Activated effector memory CD4-positive, alpha-beta T cell treated with anti-CD3 and anti-CD28 coated beads, Interleukin-2, amount 50 U/mL, for 16 hours (primary cell): Measurements from ENCODE around the gene KCNG4.
"Not testable (repeated sequence)": the region's sequence is repeated elsewhere in the genome, so short reads cannot be mapped to it uniquely, and the experiment has no call there.

Source experiments
- DNase-seq: peaks from one replicate; pipeline ENCODE4 v3.0.0-alpha.2; 2020

The KCNG4 gene

DNA sequence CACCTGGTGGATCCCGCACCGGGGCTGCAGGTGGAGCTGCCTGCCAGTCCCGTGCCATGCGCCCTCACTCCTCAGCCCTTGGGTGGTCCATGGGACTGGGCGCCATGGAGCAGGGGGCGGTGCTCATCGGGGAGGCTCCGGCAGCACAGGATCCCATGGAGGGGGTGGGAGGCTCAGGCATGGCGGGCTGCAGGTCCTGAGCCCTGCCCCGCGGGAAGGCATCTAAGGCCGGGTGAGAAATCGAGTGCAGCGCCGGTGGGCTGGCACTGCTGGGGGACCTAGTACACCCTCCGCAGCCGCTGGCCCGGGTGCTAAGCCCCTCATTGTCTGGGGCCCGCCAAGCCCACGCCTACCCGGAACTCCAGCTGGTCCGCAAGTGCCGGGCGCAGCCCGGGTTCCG, 35.3 kb downstream of the KCNG4 start:
- not testable (repeated sequence) for DNase-seq

- DNase-seq: no peak
Measured at GRCh38 chr16:84199861-84200260, 40.0 kb downstream of the KCNG4 start.

GRCh38 chr16:84199097-84199496, 40.7 kb downstream of the KCNG4 start:
- DNase-seq: no peak

DNA sequence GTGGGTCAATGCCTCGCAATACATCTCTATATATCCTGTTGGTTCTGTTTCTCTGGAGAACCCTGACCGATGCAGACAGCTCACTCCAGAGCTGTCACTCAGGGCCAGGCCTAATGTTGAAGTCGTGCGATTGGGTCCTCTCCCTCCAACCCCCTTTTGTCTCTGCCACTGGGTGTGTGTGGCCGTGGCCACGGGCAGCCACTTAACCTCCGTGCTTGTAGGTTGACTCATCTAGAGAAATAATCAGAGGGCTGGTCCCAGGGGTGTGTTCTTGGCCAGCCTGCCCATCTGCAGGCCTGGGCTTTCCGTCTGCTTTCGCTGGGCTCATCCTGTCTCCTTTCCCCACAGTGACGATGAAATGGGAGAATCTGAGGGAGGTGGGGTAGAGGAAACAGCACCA, 41.4 kb downstream of the KCNG4 start:
- DNase-seq: no peak

- DNase-seq: no peak
Measured at GRCh38 chr16:84197466-84198128, 42.2 kb downstream of the KCNG4 start.

DNA sequence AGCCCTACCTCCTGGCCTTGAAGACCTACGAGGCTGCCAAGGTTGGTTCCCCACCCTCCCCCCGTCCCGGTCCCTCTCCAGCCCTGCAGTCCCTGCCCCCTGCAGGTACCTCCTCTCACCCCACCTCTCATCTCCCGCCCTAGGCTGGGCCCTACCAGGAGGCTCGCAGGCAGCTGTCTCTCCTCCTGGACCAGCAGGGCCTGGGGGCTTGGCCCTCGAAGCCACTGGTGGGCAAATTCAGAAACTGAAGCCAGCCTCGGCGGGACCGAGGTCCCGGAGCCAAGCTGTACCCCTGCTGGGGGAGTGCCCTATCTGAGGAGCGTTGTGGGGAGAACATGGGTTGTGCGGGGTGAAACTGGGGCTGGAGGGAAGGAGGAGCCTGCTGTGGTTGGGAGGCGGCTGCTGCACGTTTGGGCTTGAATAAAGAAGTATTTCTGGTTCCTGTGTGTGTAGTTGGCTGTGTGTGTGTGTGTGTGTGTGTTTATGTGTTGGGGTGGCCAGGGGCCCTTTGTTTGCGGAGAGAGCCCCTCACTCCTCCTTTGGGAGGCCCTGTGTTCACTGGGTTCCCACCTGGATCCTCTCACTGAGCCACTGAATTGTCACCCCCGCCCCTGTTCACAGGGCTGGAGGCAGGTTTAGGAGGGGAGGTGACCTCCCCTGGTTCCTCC, 43.0 kb downstream of the KCNG4 start:
- no peak for DNase-seq

- no peak for DNase-seq
Measured at GRCh38 chr16:84196101-84196500, 43.7 kb downstream of the KCNG4 start.

DNA sequence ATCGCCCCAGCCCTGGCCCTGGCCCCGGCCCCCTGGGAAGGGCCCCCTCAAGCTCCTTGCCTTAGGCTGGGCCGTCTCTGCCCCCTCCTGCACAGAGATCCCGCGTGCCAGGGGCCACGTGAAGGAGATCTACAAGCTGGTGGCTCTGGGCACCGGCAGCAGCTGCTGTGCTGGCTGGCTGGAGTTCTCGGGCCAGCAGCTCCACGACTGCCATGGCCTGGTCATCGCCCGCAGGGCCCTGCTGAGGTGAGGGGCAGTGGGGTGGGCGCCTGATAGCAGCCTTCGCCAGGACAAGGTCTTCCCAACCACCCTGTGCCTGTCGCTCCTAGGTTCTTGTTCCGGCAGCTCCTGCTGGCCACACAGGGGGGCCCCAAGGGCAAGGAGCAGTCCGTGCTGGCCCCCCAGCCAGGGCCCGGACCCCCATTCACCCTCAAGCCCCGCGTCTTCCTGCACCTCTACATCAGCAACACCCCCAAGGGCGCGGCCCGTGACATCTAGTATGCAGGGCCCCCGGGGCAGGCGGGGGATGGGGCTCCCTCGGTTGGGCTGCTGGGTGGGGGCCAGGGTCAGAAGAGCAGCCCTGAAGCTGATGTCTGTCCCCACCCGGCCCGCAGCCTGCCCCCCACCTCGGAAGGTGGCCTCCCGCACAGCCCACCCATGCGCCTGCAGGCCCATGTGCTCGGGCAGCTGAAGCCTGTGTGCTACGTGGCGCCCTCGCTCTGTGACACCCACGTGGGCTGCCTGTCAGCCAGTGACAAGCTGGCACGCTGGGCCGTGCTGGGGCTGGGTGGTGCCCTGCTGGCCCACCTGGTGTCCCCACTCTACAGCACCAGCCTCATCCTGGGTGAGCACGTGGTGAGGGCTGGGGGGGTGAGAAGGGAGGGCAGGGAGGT, 44.4 kb downstream of the KCNG4 start:
- DNase-seq: no peak

DNA sequence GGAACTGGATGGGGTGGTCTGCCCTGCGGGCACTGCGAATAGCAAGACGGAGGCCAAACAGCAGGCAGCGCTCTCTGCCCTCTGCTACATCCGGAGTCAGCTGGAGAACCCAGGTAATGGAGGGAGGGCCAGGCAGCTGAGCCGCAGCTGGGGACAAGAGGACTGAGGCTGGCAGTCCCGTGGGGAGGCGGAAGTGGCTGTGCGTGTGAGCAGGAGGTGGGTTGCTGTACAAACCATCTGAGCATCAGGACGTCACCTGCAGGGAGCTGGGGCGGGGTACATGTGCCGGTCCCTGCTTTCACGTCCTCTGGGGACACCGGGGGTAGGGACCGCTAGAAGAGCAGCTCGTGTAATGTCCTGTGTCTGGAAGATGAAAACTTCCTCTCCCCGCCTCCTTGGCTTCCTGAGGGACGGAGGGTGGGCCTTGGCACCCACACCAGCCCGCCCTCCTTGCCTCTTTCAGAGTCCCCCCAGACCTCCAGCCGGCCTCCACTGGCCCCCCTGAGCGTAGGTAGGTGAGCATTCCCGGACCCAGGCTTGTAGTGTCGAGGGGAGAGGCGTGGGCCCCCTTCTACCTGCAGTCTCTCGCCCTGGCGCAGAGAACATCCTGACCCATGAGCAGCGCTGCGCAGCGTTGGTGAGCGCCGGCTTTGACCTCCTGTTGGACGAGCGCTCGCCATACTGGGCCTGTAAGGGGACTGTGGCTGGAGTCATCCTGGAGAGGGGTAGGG, 45.2 kb downstream of the KCNG4 start:
- DNase-seq: peak; percentile 74

DNA sequence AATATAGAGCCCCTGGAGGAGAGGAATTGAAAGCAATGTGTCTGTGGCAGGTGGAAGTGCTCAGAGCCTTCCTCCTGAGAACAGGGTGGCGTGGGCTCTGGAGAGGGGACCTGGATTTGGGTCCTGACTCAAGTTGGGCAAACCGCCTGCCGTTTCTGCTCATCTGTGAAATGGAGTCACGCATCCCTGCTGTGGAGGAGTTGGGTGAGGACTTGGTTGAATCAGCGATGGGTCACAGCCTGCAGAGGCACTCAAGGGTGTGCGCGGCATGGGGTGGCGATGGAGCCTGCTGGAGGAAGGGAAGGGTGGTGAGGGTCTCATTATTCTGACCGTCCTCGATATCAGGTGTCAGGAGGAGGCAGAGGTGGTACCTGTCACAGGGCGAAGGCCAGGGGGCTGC, 45.8 kb downstream of the KCNG4 start:
- DNase-seq: no peak

- no peak for DNase-seq
Measured at GRCh38 chr16:84193480-84193879, 46.3 kb downstream of the KCNG4 start.

DNA sequence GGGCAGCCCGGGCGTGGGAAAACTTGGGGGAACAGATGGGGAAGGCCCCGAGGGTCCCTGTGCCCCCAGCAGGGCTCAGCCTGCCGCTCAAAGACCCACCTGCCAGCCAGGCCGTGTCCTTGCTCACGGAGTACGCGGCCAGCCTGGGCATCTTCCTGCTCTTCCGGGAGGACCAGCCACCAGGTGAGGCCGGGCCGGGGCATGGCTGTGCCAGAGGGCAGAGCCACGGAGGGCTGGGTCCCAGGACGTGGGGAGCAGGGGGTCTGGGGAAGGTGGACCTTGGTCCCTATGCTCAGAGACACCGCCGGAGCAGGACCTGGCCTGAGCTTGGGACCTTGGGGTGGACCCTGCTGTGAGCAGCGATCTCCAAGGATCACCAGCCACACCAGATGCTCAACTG, 48.3 kb downstream of the KCNG4 start:
- DNase-seq: no peak

- DNase-seq: no peak
Measured at GRCh38 chr16:84190731-84191388, 49.0 kb downstream of the KCNG4 start, which contains the start of gene ADAD2. Gene ADAD2 (plus strand): TSS chr16:84191157. CDS start chr16:84191231, 74 bp downstream.

DNA sequence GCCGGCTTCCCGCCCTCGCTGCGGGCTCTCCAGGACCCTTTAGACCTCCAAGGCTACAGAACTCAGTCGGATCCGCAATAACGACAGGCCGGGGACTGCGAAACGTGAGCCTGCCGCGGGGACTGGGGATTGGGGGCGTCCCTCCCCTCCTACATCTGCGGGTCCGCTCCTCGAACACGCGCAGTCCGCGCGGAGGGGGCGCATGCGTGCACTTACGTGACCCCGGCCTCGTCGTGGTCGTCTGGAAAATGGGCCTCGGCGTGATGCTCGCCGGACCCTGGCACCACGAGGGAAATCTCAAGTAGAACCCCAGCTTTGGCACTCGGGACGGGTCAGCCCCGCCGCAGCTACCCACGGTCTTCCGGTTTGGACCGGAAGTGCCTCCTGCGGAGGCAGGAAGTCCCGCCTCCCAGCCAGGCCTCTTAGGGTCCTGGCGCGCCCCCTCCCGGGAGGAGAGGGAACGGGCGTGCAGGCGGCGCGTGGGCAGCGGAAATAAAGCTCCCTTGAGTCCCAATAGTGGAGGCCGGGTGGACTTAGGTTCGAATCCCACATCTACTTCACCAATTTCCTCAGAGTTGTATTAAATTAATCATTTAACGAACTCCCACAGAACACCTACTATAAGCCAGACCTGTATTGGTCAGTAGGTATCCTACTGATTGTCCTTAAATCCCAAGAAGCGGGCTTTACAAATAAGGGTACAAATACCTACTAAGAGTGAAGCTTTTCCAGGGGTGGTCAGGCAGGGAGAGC, 53.0 kb downstream of the KCNG4 start, which contains the start of gene TAF1C:
Gene TAF1C, minus strand, starts transcription at position 373 of the 753 bp plus-strand sequence. CDS start 2,069 bp downstream, outside the sequence.
- peak; percentile 96 for DNase-seq

DNA sequence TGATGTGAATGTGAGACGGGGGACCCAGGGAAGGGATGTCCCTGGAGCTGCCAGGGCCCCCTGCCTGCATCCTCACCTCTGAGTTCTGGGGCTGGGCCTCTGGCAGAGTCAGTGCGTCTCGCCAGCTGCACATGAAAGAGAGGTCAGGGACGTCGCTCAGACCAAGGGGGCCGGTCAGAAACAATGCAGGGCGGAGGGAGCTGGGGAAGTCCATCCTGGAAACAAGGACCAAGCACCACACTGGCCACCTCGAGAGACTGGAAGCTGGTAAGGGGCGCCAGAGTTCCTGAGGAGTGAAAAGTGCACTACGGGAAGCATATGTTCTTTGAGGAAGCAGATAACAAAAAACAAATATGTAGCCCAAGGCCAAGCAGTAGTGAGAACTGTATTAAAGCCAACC, 55.0 kb downstream of the KCNG4 start:
- no peak for DNase-seq

GRCh38 chr16:84183911-84184591, 55.8 kb downstream of the KCNG4 start:
- no peak for DNase-seq

DNA sequence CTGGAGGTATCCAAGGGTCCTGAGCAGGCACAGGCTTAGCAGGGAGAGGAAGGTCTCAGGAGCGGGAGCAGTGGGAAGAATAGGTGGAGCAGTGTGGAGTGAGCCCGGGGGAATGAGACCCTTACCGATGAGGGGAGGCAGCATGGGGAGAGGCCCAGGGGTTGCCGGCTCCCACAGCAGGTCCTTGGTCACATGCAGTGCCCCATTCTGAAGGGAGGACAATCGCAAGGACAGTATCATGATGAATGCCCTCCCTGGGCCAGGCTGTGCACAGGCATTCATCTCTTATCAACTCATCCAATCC, 56.3 kb downstream of the KCNG4 start:
- DNase-seq: no peak

DNA sequence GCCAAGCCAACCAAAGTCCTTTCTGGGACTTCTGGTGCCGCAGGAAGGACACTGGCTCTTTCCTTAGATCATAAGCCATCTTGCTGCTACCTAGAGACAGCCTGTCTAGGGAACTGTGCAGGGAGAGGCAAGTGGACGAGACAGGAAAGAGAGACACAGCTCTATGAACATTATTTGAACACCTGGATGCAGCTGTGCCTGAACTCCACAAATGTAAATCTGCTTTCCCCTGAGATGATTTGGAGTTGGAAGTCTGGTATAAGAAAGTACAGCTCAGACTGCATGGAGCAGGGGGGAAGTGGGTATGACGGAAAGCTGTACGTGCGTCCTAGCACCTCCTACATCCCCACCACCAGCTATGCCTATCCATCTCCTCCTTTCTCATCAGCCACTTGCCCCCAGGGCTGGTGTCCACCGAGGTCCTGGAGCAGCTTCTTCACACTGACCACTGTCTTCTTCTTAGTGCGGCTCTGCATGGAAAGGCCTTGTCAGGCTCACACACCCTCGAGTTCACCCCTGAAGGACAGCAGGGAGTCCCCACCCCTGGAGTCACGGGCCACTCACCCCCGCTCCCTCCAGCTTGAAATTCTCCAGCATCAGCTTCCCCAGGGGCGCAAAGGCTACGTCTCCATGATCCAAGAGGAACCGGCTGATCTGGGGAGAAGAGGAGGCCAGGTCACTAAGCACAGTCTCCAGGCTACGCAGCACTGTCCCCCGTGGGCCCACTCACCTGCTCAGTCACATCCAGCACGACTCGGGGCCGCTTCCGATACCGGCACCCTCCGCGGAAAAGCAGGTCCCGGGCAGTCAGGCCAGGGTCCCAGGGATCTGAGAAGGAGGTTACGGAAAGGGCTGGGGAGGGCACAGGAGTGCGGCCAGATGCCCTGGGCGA, 56.9 kb downstream of the KCNG4 start:
- no peak for DNase-seq

DNA sequence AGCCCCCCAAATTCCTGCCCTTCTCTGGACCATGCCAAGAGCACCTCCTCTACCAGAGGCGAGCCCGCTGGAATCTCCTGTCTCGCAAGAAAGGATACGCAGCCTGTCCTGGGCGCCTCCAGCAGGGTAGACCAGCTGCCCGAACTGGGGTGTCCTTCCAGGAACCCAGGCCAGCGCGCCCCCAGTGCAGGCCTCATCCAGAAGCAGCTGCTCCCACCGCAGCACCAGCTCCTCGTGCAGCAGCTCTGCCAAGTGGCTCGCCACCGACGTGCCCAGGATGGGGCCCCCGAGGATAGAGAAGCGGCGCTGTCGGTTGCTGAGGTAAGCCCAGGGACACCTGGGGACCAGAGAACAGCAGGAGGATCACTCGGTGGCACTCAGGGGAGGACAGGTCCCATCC, 57.7 kb downstream of the KCNG4 start:
- no peak for DNase-seq
